ENCODE measurements around the gene OPN5.

Gene OPN5

GRCh38 chr6:47852727-47853126 lies 70.9 kb downstream of the OPN5 start:
- DNase-seq (ENCODE audit: low read depth in 2 of 3, low spot score in 2 of 3): no peak

GRCh38 chr6:47853766-47854165 lies 71.9 kb downstream of the OPN5 start:
- DNase-seq (ENCODE audit: low read depth in 2 of 3, low spot score in 2 of 3): no peak

GRCh38 chr6:47854971-47855370 lies 73.1 kb downstream of the OPN5 start:
- DNase-seq (ENCODE audit: low read depth in 2 of 3, low spot score in 2 of 3): no peak

GRCh38 chr6:47859175-47859574 lies 77.3 kb downstream of the OPN5 start:
- DNase-seq (ENCODE audit: low read depth in 2 of 3, low spot score in 2 of 3): no peak

GRCh38 chr6:47862731-47863130 lies 80.9 kb downstream of the OPN5 start:
- DNase-seq (ENCODE audit: low read depth in 2 of 3, low spot score in 2 of 3): no peak

GRCh38 chr6:47865206-47865605 lies 83.4 kb downstream of the OPN5 start:
- DNase-seq (ENCODE audit: low read depth in 2 of 3, low spot score in 2 of 3): no peak

- no peak for DNase-seq (ENCODE audit: low read depth in 2 of 3, low spot score in 2 of 3)
These were observed 93.8 kb downstream of the OPN5 start for GRCh38 chr6:47875593-47875992.

Measured in activated CD8-positive, alpha-beta memory T cell treated with anti-CD3 and anti-CD28 coated beads for 48 hours (primary cell).